A673 (cell line): ENCODE results near the gene TUBA4B.
"Not testable (repeated sequence)": the region's sequence is repeated elsewhere in the genome, so short reads cannot be mapped to it uniquely, and the experiment has no call there.

Source experiments
- CTCF ChIP-seq: fragments of 300-800, 200-600 bp; sonication (generic); conservative IDR thresholded peaks from 2 replicates; pipeline ENCODE4 v1.5.1; 2017; ENCODE audit warnings: low read depth, mild to moderate bottlenecking, antibody characterized with exemption, low read length, moderate library complexity, mixed read lengths
- EZH2 ChIP-seq: fragments of 200-600 bp; sonication (generic); IDR thresholded peaks from 2 replicates; pipeline ENCODE4 v1.6.1; 2017; ENCODE audit warnings: borderline replicate concordance, low read depth, mild to moderate bottlenecking, mixed read lengths, antibody characterized with exemption, low read length; ENCODE audit not compliant: poor library complexity, severe bottlenecking

- TF ChIP-seq CTCF, EZH2: not testable (repeated sequence)
Observed at GRCh38 chr2:219312683-219313263, 59.7 kb downstream of the TUBA4B start.
